Measurements from ENCODE around the gene ABCA1. TPM values are rescaled to one million over a fixed set of nuclear protein-coding genes. Genes with fewer than 3 reads are reported as not detected.

ABCA1 gene
- total and polyA plus RNA-seq, 10 of the 15 experiments (the other 5 are each of a cell fraction or from before 2014, with no cell fraction given): 0.01 to 0.56 (median 0.16) TPM

DNA sequence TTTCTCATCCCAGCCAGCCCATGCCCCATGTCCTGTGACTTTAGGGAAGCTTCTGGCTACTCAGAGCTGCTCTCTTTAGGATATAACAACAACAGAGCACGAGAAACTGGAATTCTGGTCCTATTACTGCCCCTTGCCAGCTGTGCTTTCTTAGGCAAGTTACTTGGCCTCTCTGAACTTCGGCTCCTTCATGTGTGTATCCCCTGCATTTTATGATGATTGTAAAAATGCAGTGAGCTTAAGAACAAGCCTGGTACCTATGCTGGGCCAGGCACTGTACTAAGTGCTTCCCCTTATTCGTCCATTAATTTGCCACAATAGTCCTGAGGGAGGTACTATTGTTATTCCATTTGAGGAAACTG is 54.5 kb downstream of the ABCA1 start (continued):
- TF ChIP-seq, protein P1, sequence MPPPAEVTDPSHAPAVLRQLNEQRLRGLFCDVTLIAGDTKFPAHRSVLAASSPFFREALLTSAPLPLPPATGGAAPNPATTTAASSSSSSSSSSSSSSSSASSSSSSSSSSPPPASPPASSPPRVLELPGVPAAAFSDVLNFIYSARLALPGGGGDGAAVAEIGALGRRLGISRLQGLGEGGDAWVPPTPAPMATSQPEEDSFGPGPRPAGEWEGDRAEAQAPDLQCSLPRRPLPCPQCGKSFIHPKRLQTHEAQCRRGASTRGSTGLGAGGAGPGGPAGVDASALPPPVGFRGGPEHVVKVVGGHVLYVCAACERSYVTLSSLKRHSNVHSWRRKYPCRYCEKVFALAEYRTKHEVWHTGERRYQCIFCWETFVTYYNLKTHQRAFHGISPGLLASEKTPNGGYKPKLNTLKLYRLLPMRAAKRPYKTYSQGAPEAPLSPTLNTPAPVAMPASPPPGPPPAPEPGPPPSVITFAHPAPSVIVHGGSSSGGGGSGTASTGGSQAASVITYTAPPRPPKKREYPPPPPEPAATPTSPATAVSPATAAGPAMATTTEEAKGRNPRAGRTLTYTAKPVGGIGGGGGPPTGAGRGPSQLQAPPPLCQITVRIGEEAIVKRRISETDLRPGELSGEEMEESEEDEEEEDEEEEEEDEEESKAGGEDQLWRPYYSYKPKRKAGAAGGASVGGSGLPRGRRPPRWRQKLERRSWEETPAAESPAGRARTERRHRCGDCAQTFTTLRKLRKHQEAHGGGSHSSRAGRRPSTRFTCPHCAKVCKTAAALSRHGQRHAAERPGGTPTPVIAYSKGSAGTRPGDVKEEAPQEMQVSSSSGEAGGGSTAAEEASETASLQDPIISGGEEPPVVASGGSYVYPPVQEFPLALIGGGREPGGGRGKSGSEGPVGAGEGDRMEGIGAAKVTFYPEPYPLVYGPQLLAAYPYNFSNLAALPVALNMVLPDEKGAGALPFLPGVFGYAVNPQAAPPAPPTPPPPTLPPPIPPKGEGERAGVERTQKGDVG (CRISPR knock-in tag; IDR thresholded peaks at IDR 0.05): no peak
- TF ChIP-seq TARDBP (IDR thresholded peaks at IDR 0.05; ENCODE audit: borderline replicate concordance): no peak

DNA sequence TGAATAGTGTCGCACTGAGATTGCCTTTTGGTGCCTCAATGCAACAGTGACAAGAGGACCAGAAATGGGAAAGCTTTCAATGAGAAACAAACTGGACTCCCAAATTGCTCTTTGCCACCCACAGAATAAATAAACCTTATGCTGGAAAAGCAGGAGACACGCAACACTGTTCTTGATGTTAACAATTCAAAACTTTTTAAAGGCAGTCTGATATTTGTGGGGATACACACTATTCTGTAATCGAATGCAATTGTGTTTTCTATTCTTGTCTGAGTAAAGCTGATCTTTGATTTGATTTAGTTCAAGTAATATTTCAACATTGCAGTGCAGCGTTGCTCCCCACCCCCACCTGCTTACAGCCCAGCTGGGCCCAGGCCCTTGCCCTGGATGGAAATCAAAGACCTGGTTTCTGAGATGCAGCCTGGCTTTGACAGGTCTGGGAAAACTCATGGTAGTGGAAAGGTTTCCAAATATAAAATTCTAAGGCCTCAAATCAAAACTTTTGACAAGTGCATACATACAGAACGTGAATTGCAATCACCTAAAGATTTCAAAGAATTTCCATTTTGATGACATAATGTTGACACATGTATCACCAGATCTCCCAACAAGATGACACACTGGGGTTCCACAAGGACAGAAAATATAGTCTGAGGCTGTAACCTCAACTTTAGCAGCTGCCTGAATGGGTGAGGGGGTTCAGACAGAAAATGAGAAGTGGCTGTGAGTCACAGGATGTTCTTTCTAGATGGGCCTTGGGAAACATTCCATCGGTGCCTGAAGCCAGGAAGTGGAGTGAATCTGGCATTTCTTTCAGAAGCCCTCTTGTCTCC is 55.1 kb downstream of the ABCA1 start:
- ChIA-PET POLR2A (no interaction called here), RAD21 (ENCODE audit: unreplicated experiment) (interaction anchor here (1.2 to 1.8 kb wide), 2 partner anchors 9 to 543 kb away, joined by 3 to 4 read pairs; no protein-coding TSS in a partner anchor), SMC1A (ENCODE audit: uncharacterized antibody, unreplicated experiment) (interaction anchor here (1.2 kb wide), 1 partner anchor 103 kb away, joined by 3 read pairs; no protein-coding TSS in a partner anchor), CTCF (interaction anchor here (3.7 kb wide), 1 partner anchor 9 kb away, joined by 13 read pairs; no protein-coding TSS in a partner anchor)
- H3K79me2 ChIP-seq (ENCODE audit: control insufficient read depth, insufficient read depth, low read length): no peaks in the 10 kb centered on the region
- intact Hi-C loops (cut with micrococcal nuclease; ENCODE audit: unreplicated experiment): no loop called here
- 42% methylated on average over 6 of the region's 6 CpGs for WGBS (ENCODE audit: insufficient coverage, insufficient replicate concordance, low lambda C conversion rate, missing lambda C conversion rate)
- FAIRE-seq: no peak
- in situ Hi-C loops (cut with MboI): no loop called here
- H2AFZ ChIP-seq (ENCODE audit: control insufficient read depth, low read depth, low read length): no peak overlapping the region
- no peak for DNase-seq (ENCODE audit: low read depth, low spot score)
- no peak overlapping the region for H3K4me3 ChIP-seq
- no peak overlapping the region for H3K4me2 ChIP-seq (ENCODE audit: control insufficient read depth, insufficient read depth)
- peaks cover 6% of the 10 kb centered on the region for H3K4me1 ChIP-seq (ENCODE audit: control insufficient read depth, insufficient read depth, low read length)
- no peaks in the 10 kb centered on the region for H3K36me3 ChIP-seq (ENCODE audit: control insufficient read depth in 2 of 2, insufficient read depth in 2 of 2, low read length in 1 of 2)
- no TSS peak for BruUV-seq (replicated peaks)
- H4K20me1 ChIP-seq (ENCODE audit: control insufficient read depth, insufficient read depth): no peaks in the 10 kb centered on the region; the same call in 1 of the 2 replicates
- H3K27ac ChIP-seq (ENCODE audit: control insufficient read depth, insufficient read depth): no peak overlapping the region
- ATAC-seq: no peak
- H3K9ac ChIP-seq (ENCODE audit: control insufficient read depth, insufficient read depth, low read length): no peak overlapping the region
- H3K9me3 ChIP-seq (replicated peaks; ENCODE audit: control insufficient read depth, insufficient read depth, low read length): no peaks in the 10 kb centered on the region
- H3K27me3 ChIP-seq (replicated peaks in 1 of 2; ENCODE audit: control insufficient read depth in 2 of 2, insufficient read depth in 2 of 2, low read length in 1 of 2): no peaks in the 10 kb centered on the region
- no peak for TF ChIP-seq RCOR1 (conservative IDR thresholded peaks at IDR 0.05; ENCODE audit: low read depth, low read length)
- TF ChIP-seq ZNF24 (IDR thresholded peaks at IDR 0.05): no peak
- no peak for TF ChIP-seq RBBP5 (conservative IDR thresholded peaks at IDR 0.05)
- no peak for TF ChIP-seq CBX3 (IDR thresholded peaks at IDR 0.05; ENCODE audit: borderline replicate concordance, low read depth)
- TF ChIP-seq ASH2L (IDR thresholded peaks at IDR 0.05; ENCODE audit: borderline replicate concordance, low read depth): no peak
- TF ChIP-seq TAF1 (IDR thresholded peaks at IDR 0.05; ENCODE audit: borderline replicate concordance, low read depth, low read length): no peak
- no peak for TF ChIP-seq HDAC2 (IDR thresholded peaks at IDR 0.05)
- no peak for TF ChIP-seq CREM (IDR thresholded peaks at IDR 0.05; ENCODE audit: low read depth)
- TF ChIP-seq, protein P2, sequence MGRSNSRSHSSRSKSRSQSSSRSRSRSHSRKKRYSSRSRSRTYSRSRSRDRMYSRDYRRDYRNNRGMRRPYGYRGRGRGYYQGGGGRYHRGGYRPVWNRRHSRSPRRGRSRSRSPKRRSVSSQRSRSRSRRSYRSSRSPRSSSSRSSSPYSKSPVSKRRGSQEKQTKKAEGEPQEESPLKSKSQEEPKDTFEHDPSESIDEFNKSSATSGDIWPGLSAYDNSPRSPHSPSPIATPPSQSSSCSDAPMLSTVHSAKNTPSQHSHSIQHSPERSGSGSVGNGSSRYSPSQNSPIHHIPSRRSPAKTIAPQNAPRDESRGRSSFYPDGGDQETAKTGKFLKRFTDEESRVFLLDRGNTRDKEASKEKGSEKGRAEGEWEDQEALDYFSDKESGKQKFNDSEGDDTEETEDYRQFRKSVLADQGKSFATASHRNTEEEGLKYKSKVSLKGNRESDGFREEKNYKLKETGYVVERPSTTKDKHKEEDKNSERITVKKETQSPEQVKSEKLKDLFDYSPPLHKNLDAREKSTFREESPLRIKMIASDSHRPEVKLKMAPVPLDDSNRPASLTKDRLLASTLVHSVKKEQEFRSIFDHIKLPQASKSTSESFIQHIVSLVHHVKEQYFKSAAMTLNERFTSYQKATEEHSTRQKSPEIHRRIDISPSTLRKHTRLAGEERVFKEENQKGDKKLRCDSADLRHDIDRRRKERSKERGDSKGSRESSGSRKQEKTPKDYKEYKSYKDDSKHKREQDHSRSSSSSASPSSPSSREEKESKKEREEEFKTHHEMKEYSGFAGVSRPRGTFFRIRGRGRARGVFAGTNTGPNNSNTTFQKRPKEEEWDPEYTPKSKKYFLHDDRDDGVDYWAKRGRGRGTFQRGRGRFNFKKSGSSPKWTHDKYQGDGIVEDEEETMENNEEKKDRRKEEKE (IDR thresholded peaks at IDR 0.05): no peak
- TF ChIP-seq ZSCAN29 (IDR thresholded peaks at IDR 0.05): no peak
- TF ChIP-seq FOXK2 (IDR thresholded peaks at IDR 0.05): no peak
- no peak for TF ChIP-seq ZNF274 (IDR thresholded peaks at IDR 0.05; ENCODE audit: insufficient read depth, insufficient read length)
- no peak for TF ChIP-seq WRNIP1 (IDR thresholded peaks at IDR 0.05; ENCODE audit: borderline replicate concordance, low read depth, low read length)
- TF ChIP-seq TARDBP (IDR thresholded peaks at IDR 0.05; ENCODE audit: borderline replicate concordance): no peak
- TF ChIP-seq POLR2AphosphoS5 (IDR thresholded peaks at IDR 0.05; ENCODE audit: low read length): no peak
- TF ChIP-seq, protein P3, sequence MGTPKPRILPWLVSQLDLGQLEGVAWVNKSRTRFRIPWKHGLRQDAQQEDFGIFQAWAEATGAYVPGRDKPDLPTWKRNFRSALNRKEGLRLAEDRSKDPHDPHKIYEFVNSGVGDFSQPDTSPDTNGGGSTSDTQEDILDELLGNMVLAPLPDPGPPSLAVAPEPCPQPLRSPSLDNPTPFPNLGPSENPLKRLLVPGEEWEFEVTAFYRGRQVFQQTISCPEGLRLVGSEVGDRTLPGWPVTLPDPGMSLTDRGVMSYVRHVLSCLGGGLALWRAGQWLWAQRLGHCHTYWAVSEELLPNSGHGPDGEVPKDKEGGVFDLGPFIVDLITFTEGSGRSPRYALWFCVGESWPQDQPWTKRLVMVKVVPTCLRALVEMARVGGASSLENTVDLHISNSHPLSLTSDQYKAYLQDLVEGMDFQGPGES (IDR thresholded peaks at IDR 0.05): no peak
